Nephron (organoid): ENCODE results near the gene ARFGEF3.

Source experiments
- H3K27ac Mint-ChIP-seq, 3 experiments: 2 replicates each; pipeline ENCODE4 v1.8.0; 2020; ENCODE audit warnings: mixed read lengths in 3 of 3, mild to moderate bottlenecking in 2 of 3, moderate library complexity in 1 of 3
- H3K27me3 Mint-ChIP-seq: 2 replicates; pipeline ENCODE4 v1.8.0; 2021; ENCODE audit warnings: low read depth, mild to moderate bottlenecking, moderate library complexity, mixed read lengths
- H3K36me3 Mint-ChIP-seq: 2 replicates; pipeline ENCODE4 v1.8.0; 2020; ENCODE audit warnings: low read depth, mixed read lengths
- H3K4me1 Mint-ChIP-seq: 2 replicates; pipeline ENCODE4 v1.8.0; 2020; ENCODE audit warnings: mixed read lengths
- H3K4me3 Mint-ChIP-seq, 3 experiments: 2 replicates each; pipeline ENCODE4 v1.8.0; 2020; ENCODE audit warnings: mild to moderate bottlenecking in 3 of 3, mixed read lengths in 3 of 3, moderate library complexity in 2 of 3
- H3K9me3 Mint-ChIP-seq: 2 replicates; pipeline ENCODE4 v1.8.0; 2020; ENCODE audit warnings: mixed read lengths
- TF ChIP-seq, protein P1 (sequence below), 3 experiments: fragments of 200-600 bp; sonication (generic); IDR thresholded peaks; one replicate each; pipeline ENCODE4 v1.5.0; 2021; ENCODE audit warnings: antibody characterized with exemption in 3 of 3; ENCODE audit not compliant: unreplicated experiment in 3 of 3

Gene ARFGEF3

DNA sequence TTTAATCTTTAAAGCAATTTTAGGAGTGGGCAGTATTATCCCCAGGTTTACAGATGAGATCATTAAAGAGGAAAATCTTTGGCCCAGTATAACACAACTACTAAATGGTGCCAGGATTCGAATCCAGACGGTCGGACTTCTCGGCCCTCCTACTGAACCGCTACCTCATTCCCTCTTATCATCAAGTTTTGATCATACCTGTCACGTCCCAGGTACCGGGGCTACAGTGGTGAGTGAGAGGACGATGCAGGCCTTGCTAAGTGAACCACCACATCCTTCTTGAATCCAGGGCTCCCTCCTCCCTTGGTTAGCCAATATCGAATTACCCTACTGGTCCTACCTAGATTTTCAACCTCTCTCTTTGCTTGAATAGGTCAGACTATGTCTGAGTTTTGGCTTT, 134.6 kb downstream of the ARFGEF3 start:
- Mint-ChIP-seq H3K27ac (no peak overlapping the region), H3K4me1 (no peaks in the 10 kb centered on the region), H3K9me3 (no peaks in the 10 kb centered on the region), H3K27me3 (peaks cover 4% of the 10 kb centered on the region), H3K4me3 (no peak overlapping the region), H3K36me3 (no peaks in the 10 kb centered on the region)
- TF ChIP-seq, protein P1, sequence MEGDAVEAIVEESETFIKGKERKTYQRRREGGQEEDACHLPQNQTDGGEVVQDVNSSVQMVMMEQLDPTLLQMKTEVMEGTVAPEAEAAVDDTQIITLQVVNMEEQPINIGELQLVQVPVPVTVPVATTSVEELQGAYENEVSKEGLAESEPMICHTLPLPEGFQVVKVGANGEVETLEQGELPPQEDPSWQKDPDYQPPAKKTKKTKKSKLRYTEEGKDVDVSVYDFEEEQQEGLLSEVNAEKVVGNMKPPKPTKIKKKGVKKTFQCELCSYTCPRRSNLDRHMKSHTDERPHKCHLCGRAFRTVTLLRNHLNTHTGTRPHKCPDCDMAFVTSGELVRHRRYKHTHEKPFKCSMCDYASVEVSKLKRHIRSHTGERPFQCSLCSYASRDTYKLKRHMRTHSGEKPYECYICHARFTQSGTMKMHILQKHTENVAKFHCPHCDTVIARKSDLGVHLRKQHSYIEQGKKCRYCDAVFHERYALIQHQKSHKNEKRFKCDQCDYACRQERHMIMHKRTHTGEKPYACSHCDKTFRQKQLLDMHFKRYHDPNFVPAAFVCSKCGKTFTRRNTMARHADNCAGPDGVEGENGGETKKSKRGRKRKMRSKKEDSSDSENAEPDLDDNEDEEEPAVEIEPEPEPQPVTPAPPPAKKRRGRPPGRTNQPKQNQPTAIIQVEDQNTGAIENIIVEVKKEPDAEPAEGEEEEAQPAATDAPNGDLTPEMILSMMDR (IDR thresholded peaks at IDR 0.05; ENCODE audit: unreplicated experiment in 3 of 3), result no peak

DNA sequence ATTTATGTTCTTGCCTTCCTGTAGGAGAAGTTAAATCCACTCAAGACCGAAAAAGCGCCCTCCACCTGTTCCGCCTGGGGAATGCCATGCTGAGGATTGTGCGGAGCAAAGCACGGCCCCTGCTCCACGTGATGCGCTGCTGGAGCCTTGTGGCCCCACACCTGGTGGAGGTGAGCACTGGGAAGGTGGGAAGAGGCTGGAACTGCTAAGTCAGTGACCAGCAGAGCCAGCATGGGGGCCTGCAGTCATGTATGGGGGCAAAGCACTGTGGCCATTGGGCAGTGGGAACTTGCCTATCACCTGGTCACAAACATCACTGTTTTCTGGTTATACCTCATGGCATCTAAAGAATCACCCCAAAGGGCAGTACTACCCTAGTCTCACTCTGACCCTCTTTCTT, 135.0 kb downstream of the ARFGEF3 start:
- H3K4me3 Mint-ChIP-seq, result no peak overlapping the region
- peaks cover 4% of the 10 kb centered on the region for H3K27me3 Mint-ChIP-seq
- H3K27ac Mint-ChIP-seq, result no peak overlapping the region
- no peaks in the 10 kb centered on the region for H3K4me1 Mint-ChIP-seq
- no peaks in the 10 kb centered on the region for H3K36me3 Mint-ChIP-seq
- H3K9me3 Mint-ChIP-seq, result no peaks in the 10 kb centered on the region
- TF ChIP-seq, protein P1 (IDR thresholded peaks at IDR 0.05; ENCODE audit: unreplicated experiment in 3 of 3), result no peak

GRCh38 chr6:138297761-138298298, 136.1 kb downstream of the ARFGEF3 start:
- H3K9me3 Mint-ChIP-seq, result no peaks in the 10 kb centered on the region
- H3K36me3 Mint-ChIP-seq, result no peaks in the 10 kb centered on the region
- TF ChIP-seq, protein P1 (IDR thresholded peaks at IDR 0.05; ENCODE audit: unreplicated experiment in 3 of 3), result no peak
- H3K4me1 Mint-ChIP-seq, result no peaks in the 10 kb centered on the region
- H3K4me3 Mint-ChIP-seq, result no peak overlapping the region
- peaks cover 4% of the 10 kb centered on the region for H3K27me3 Mint-ChIP-seq
- H3K27ac Mint-ChIP-seq, result no peak overlapping the region

DNA sequence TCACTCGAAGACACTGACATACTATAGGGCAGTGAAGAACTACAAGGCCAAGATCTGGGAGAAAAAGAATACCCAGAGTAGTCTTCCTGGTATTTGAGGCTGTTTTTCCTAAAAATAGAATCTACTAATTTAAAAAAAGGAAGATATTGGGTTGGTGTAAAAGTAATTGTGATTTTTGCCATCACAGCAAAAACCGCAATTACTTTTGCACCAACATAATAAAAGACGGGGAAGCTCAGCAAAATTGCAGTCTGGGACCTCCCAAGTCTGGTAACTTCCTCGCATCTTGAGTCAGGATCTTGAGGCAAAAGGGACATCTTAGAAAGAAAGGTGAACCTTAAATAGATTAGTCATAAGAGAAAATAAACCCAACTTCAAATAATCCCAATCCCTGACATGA, 138.7 kb downstream of the ARFGEF3 start:
- no peaks in the 10 kb centered on the region for H3K4me1 Mint-ChIP-seq
- H3K27ac Mint-ChIP-seq, result no peak overlapping the region
- H3K4me3 Mint-ChIP-seq, result no peak overlapping the region
- peaks cover 6% of the 10 kb centered on the region for H3K27me3 Mint-ChIP-seq
- H3K36me3 Mint-ChIP-seq, result no peaks in the 10 kb centered on the region
- TF ChIP-seq, protein P1 (IDR thresholded peaks at IDR 0.05; ENCODE audit: unreplicated experiment in 3 of 3), result no peak
- no peaks in the 10 kb centered on the region for H3K9me3 Mint-ChIP-seq

DNA sequence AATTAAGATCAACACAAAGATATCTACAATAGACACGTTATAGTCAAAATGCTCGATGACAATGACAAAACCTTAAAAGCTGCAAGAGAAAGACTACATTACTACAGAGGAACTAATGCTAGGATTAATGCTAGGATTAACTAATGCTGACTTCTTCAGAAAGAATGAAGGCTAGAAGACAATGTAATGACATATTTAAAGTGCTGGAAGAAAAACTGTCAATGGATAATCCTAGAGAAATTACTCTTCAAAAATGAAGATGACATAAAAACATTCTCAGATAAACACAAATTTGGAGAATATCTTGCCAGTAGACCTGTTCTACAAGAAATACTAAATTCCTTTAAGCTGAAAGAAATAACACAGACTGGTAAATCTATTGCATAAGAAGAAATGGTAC, 140.8 kb downstream of the ARFGEF3 start:
- TF ChIP-seq, protein P1 (IDR thresholded peaks at IDR 0.05; ENCODE audit: unreplicated experiment in 3 of 3), result no peak
- no peak overlapping the region for H3K4me3 Mint-ChIP-seq
- H3K27ac Mint-ChIP-seq, result no peak overlapping the region
- no peaks in the 10 kb centered on the region for H3K9me3 Mint-ChIP-seq
- no peaks in the 10 kb centered on the region for H3K4me1 Mint-ChIP-seq
- H3K36me3 Mint-ChIP-seq, result no peaks in the 10 kb centered on the region
- H3K27me3 Mint-ChIP-seq, result peaks cover 7% of the 10 kb centered on the region

GRCh38 chr6:138307352-138307751, 145.6 kb downstream of the ARFGEF3 start:
- H3K4me3 Mint-ChIP-seq, result no peak overlapping the region
- H3K27me3 Mint-ChIP-seq, result peaks cover 3% of the 10 kb centered on the region
- H3K36me3 Mint-ChIP-seq, result no peaks in the 10 kb centered on the region
- H3K27ac Mint-ChIP-seq, result no peak overlapping the region
- H3K9me3 Mint-ChIP-seq, result no peaks in the 10 kb centered on the region
- peaks cover 6% of the 10 kb centered on the region for H3K4me1 Mint-ChIP-seq
- TF ChIP-seq, protein P1 (IDR thresholded peaks at IDR 0.05; ENCODE audit: unreplicated experiment in 3 of 3), result no peak
